GM12872 (cell line): ENCODE results near the gene CHRND.

ENCODE experiments used
- CTCF ChIP-seq: IDR thresholded peaks from 3 replicates; pipeline ENCODE4 v1.5.1; 2011; ENCODE audit warnings: low read depth, mild to moderate bottlenecking, low read length, moderate library complexity; ENCODE audit not compliant: insufficient read depth

CHRND gene

GRCh38 chr2:232485757-232486557 lies 40.0 kb upstream of the CHRND start:
- TF ChIP-seq CTCF: no peak

DNA sequence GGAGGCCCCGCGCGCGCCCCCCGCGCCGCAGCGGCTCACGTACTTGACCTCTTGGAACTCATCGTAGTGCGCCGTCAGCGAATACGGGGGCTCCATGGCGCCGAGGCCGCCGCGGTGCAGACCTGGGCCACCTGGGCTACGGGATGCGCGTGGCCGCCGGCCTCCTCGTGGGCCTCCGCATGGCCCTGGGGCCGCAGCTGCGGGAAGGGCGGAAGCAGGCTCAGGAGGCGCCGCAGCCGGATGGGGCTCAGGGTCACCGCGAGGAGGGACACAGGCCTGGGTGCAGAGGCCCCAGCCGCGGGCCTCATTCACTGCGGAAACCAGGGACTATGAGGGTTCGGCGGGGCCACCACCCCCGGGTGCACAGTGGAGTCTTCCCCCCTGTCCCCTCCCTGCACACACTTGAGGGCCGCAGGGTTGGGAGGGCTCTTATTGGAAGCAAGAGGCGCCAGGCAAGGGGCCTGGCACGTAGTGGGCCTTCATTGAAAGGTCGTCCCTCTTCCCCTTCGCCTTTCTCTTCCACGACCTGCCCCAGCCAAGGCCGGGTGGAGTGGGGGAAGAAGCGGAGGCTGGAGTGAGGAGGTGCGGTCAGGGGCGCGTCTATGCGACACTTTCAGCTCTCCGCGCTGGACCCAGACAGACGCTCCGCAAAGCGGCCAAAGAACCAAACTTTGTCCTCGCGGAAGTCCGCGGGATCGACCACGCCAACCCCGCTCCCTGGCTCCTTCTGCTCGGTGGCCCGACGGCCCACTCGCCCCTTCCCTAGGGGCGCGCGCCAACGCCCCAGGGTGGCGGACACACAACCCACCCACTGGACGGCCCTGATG lies 39.2 kb upstream of the CHRND start:
- no peak for TF ChIP-seq CTCF

DNA sequence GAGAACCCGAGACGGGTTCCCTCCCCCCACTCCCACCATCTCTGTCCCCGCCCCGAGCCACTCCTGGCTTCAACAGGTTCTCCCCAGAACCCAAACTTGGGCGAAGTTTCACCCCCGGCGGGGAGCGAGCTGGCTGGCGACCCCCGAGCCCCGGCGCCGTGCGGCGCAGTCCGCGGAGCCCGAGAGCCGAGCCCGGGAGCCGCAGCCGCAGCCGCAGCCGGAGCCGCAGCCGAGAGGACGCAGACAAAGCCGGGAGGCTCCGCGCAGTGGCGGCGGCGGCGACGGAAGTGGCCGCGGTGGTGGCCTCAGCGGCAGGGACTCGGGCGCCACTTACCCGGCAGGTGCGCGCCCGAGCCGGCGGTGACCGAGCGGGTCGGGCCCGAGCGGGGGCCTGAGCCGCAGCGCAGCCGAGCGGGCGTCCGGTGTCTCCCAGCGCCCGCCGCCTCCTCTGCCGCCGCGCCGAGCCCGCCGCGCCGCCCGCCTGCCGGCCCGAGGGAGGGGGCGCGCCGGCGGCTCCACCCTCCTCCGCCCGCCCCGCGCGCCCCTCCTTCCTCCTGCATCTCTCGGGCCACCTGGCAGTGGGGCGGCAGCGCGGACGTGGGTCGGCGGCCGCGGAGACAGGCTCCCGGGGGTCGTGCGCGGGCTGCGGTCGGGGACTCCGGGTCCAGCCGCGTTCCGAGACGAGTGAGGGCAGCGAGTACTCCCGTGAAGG lies 38.4 kb upstream of the CHRND start, which contains the start of gene ECEL1:
Gene ECEL1, minus strand, starts transcription at position 450 of the 712 bp plus-strand sequence. CDS start 1,181 bp downstream, outside the sequence.
- no peak for TF ChIP-seq CTCF

GRCh38 chr2:232488097-232488711 lies 37.8 kb upstream of the CHRND start:
- TF ChIP-seq CTCF: no peak

GRCh38 chr2:232488721-232489300 lies 37.1 kb upstream of the CHRND start:
- TF ChIP-seq CTCF: no peak

DNA sequence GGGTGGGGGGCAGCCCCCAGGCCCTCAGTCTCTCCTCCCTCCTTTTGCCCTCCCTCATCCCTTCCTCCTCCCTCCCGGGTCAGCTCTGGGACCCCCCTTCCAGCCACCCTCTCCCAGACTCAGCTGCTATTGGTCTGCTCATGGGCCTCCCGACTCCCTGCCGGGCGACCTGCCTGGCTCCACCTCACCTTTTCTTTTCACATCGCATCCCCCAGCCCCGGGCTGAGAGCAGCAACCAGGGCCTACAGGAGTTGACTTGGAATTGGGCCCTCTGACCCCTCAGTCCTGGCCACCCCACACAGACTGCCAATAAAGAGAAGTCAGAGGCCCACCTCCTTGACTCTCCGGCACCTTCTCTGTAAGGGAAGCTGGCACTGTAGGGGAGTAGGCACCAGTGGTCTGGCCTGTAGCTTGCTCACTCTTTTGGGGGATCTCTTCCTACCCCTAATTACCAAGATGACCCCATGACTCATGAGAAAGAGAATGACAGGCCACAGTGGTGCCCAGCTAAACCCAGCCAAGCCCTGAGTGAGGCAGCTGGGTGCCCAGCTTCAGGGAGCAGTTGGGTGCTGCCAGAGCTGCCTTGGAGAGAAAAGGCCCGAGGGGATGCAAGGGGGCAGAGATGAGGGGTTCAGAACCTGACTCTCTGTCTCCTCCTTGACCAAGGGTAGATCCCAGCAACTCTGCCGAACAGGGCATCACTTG lies 36.3 kb upstream of the CHRND start:
- no peak for TF ChIP-seq CTCF
